Duodenal mucosa (tissue), 2 donors: ENCODE results near the gene PPP1R3G.

Source experiments
- H3K27ac ChIP-seq: one replicate; pipeline ENCODE4 v1.7.0; 2013; ENCODE audit warnings: low read depth, low read length
- H3K27me3 ChIP-seq, 2 donors: one replicate each; pipeline ENCODE4 v1.7.0; 2013; ENCODE audit warnings: low read length in 2 of 2, control low read depth in 1 of 2; ENCODE audit not compliant: insufficient read depth in 2 of 2, control insufficient read depth in 1 of 2
- H3K36me3 ChIP-seq, 2 donors: one replicate each; pipeline ENCODE4 v1.7.0; 2013; ENCODE audit warnings: low read length in 2 of 2, control low read depth in 1 of 2; ENCODE audit not compliant: insufficient read depth in 2 of 2, control insufficient read depth in 1 of 2
- H3K4me1 ChIP-seq, 2 donors: one replicate each; pipeline ENCODE4 v1.7.0; 2013; ENCODE audit warnings: low read length in 2 of 2, control low read depth in 1 of 2; ENCODE audit not compliant: insufficient read depth in 2 of 2, control insufficient read depth in 1 of 2
- H3K4me3 ChIP-seq, 2 donors: one replicate each; pipeline ENCODE4 v1.7.0; 2013; ENCODE audit warnings: low read length in 2 of 2, low read depth in 1 of 2
- H3K9ac ChIP-seq, 2 donors: one replicate each; pipeline ENCODE4 v1.7.0; 2013; ENCODE audit warnings: low read length in 2 of 2, low read depth in 1 of 2
- H3K9me3 ChIP-seq, 2 donors: one replicate each; pipeline ENCODE4 v1.7.0; 2013; ENCODE audit warnings: low read length in 2 of 2, control low read depth in 1 of 2; ENCODE audit not compliant: control insufficient read depth in 1 of 2

Gene PPP1R3G

DNA sequence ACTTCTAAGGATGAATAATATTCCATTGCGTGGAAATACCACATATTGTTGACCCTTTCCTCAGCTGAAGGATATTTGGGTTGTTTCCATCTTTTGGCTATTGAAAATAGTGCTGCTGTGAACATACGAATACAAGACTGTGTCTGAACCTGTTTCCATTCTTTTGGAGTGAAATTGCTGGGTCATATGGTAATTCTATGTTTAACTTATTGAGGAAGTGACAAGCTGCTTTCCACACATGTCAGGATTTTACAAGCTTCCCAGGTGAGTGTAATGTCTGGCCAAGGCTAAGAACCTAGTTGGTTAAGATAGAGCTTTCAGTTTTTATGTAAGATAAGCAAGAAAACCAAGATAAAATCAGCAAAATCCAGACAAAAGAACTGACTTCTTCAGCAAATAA, 48.8 kb downstream of the PPP1R3G start:
- Histone ChIP-seq H3K27ac (no peak overlapping the region), H3K4me1 (no peaks in the 10 kb centered on the region), H3K9me3 (no peaks in the 10 kb centered on the region), H3K27me3 (no peaks in the 10 kb centered on the region), H3K4me3 (no peak overlapping the region), H3K9ac (no peak overlapping the region), H3K36me3 (no peaks in the 10 kb centered on the region)

- Histone ChIP-seq H3K27ac (no peak overlapping the region), H3K4me3 (no peak overlapping the region), H3K9me3 (no peaks in the 10 kb centered on the region), H3K27me3 (no peaks in the 10 kb centered on the region), H3K36me3 (no peaks in the 10 kb centered on the region), H3K4me1 (no peaks in the 10 kb centered on the region), H3K9ac (no peak overlapping the region)
Measured at GRCh38 chr6:5135788-5136376, 50.7 kb downstream of the PPP1R3G start.

GRCh38 chr6:5136851-5137250, 51.7 kb downstream of the PPP1R3G start:
- Histone ChIP-seq H3K9me3 (no peaks in the 10 kb centered on the region), H3K27me3 (no peaks in the 10 kb centered on the region), H3K4me3 (no peak overlapping the region), H3K27ac (no peak overlapping the region), H3K36me3 (no peaks in the 10 kb centered on the region), H3K4me1 (no peaks in the 10 kb centered on the region), H3K9ac (no peak overlapping the region)
